ENCODE results near the gene TARP.

The TARP gene

DNA sequence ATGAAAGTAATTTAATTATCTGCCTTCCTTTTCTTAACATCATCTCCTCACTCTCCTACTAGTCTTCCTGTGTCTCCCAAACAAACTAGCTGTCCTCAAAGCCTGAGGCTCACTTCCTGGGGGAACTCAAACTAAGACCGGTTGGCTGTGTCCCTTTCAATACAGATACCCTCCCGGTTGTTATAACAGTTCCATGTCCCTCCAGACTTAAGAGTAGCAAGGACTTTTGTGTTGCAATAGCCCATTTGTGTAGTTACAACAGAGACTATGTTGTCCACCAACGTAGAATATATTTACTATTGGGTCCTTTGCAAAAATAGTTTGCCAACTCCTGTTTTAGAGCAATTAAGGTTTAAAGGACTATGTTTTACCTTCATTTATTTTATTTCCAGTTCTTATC lies 8.6 kb upstream of the TARP start:
- no peaks in the 10 kb centered on the region for H4K20me1 ChIP-seq (ENCODE audit: insufficient read depth, low read length)
- no peaks in the 10 kb centered on the region for H3K36me3 ChIP-seq (ENCODE audit: control insufficient read depth, insufficient read depth, low read length)
- H2BK15ac ChIP-seq (ENCODE audit: low read depth, low read length) = no peak overlapping the region
- no peaks in the 10 kb centered on the region for H3K9me1 ChIP-seq (ENCODE audit: insufficient read depth, low read length)
- no peak overlapping the region for H3K27ac ChIP-seq (ENCODE audit: insufficient read depth, low read length)
- dilution Hi-C loops (cut with HindIII; ENCODE audit: low sequenced_read_pairs, unreplicated experiment) = no loop called here
- TF ChIP-seq MAFK (IDR thresholded peaks at IDR 0.05; ENCODE audit: low read depth, low read length) = no peak
- no peak for TF ChIP-seq FOS (IDR thresholded peaks at IDR 0.05; ENCODE audit: low read depth, low read length)
- TF ChIP-seq, protein P1, sequence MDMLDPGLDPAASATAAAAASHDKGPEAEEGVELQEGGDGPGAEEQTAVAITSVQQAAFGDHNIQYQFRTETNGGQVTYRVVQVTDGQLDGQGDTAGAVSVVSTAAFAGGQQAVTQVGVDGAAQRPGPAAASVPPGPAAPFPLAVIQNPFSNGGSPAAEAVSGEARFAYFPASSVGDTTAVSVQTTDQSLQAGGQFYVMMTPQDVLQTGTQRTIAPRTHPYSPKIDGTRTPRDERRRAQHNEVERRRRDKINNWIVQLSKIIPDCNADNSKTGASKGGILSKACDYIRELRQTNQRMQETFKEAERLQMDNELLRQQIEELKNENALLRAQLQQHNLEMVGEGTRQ (IDR thresholded peaks at IDR 0.05; ENCODE audit: low read depth, low read length) = no peak
- TF ChIP-seq MAZ (IDR thresholded peaks at IDR 0.05; ENCODE audit: borderline replicate concordance, low read depth, low read length) = no peak
- no peak for TF ChIP-seq RFX5 (IDR thresholded peaks at IDR 0.05; ENCODE audit: low read depth, low read length)
- TF ChIP-seq NFE2L2 (IDR thresholded peaks at IDR 0.05; ENCODE audit: low read depth, low read length) = no peak
- TF ChIP-seq CEBPB (IDR thresholded peaks at IDR 0.05; ENCODE audit: low read depth, low read length) = no peak
- TF ChIP-seq, protein P2, sequence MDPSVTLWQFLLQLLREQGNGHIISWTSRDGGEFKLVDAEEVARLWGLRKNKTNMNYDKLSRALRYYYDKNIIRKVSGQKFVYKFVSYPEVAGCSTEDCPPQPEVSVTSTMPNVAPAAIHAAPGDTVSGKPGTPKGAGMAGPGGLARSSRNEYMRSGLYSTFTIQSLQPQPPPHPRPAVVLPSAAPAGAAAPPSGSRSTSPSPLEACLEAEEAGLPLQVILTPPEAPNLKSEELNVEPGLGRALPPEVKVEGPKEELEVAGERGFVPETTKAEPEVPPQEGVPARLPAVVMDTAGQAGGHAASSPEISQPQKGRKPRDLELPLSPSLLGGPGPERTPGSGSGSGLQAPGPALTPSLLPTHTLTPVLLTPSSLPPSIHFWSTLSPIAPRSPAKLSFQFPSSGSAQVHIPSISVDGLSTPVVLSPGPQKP (IDR thresholded peaks at IDR 0.05; ENCODE audit: borderline replicate concordance, low read depth, low read length) = no peak
- TF ChIP-seq MXI1 (IDR thresholded peaks at IDR 0.05; ENCODE audit: borderline replicate concordance, low read depth, low read length) = no peak
- no peak for TF ChIP-seq POLR2A (IDR thresholded peaks at IDR 0.05; ENCODE audit: low read depth, low read length)
- TF ChIP-seq RCOR1 (IDR thresholded peaks at IDR 0.05; ENCODE audit: insufficient replicate concordance, low read length) = no peak
- ATAC-seq (ENCODE audit: low read depth) = no peak
- no peak overlapping the region for H3K4me2 ChIP-seq (ENCODE audit: low read depth, low read length)
- no peak overlapping the region for H3K9ac ChIP-seq (ENCODE audit: low read depth, low read length)
- no peaks in the 10 kb centered on the region for H3K79me1 ChIP-seq (ENCODE audit: low read depth in 1 of 2, low read length in 2 of 2)
- in situ Hi-C loops (cut with MboI; ENCODE audit: low sequenced_read_pairs) = no loop called here
- H4K8ac ChIP-seq (ENCODE audit: low read depth in 2 of 2, low read length in 2 of 2) = no peak overlapping the region
- CTCF ChIA-PET = no interaction called here
- no peaks in the 10 kb centered on the region for H3K9me3 ChIP-seq (ENCODE audit: control insufficient read depth, insufficient read depth, low read length)
- no peak overlapping the region for H2BK5ac ChIP-seq (ENCODE audit: low read depth, low read length, poor library complexity, severe bottlenecking)
- H3K18ac ChIP-seq (ENCODE audit: low read depth, low read length) = no peak overlapping the region
- no peak overlapping the region for H3K56ac ChIP-seq (ENCODE audit: extremely low read depth, insufficient read depth, low read length)
- H4K91ac ChIP-seq (ENCODE audit: insufficient read depth, low read depth, low read length) = no peak overlapping the region
- POLR2A ChIA-PET (ENCODE audit: unreplicated experiment) = no interaction called here
- no peak overlapping the region for H2AK5ac ChIP-seq (ENCODE audit: low read depth, low read length)
- no peak overlapping the region for H4K5ac ChIP-seq (ENCODE audit: low read depth, low read length)
- DNase-seq = no peak
- intact Hi-C loops (cut with micrococcal nuclease) = no loop called here
- H3K14ac ChIP-seq (replicated peaks; ENCODE audit: low read depth, low read length) = no peak overlapping the region
- H2AFZ ChIP-seq (replicated peaks; ENCODE audit: low read length, poor library complexity) = no peak overlapping the region
- no peak overlapping the region for H3K23ac ChIP-seq (ENCODE audit: low read depth, low read length)
- no peak overlapping the region for H2AK9ac ChIP-seq (replicated peaks; ENCODE audit: low read depth, low read length, poor library complexity)
- no peak overlapping the region for H3K4ac ChIP-seq (ENCODE audit: low read depth, low read length)
- BruUV-seq (replicated peaks) = no TSS peak
- no peak overlapping the region for H2BK120ac ChIP-seq (ENCODE audit: low read depth, low read length)
- no CpG with 5 or more reads among the region's 3 CpGs for WGBS, 2 experiments (ENCODE audit: extremely low coverage in 2 of 2, insufficient read length in 1 of 2)
- 0 out of 2 replicates have a peak, but pooled peaks cover 2% of the 10 kb centered on the region for H3K27me3 ChIP-seq (ENCODE audit: control insufficient read depth, insufficient read depth, low read length)
- H3K4me1 ChIP-seq (ENCODE audit: control insufficient read depth, insufficient read depth, low read length) = no peaks in the 10 kb centered on the region
- H3K4me3 ChIP-seq (ENCODE audit: insufficient read depth, low read depth, low read length) = no peak overlapping the region
- H2BK20ac ChIP-seq (ENCODE audit: low read depth, low read length) = no peak overlapping the region
